GM12878 (cell line): ENCODE measurements around the gene CANT1. TPM values are rescaled to one million over a fixed set of nuclear protein-coding genes. Genes with fewer than 3 reads are reported as not detected.

ENCODE experiments used
- ATAC-seq: fragments of 200-7000 bp; cut with Tn5 transposase; 3 replicates; pipeline ENCODE4 v1.9.1; 2020; ENCODE audit warnings: mild to moderate bottlenecking, moderate library complexity
- BruUV-seq: library from RNA; stranded (reverse); fragments of 400-500 nt; replicated peaks from 2 replicates; lab custom pipeline; 2021; lab: Mats Ljungman, UMichigan
- CTCF ChIA-PET: fragments of 300-600 bp; sonication (Branson Sonifier 250); formaldehyde crosslinking; extraction: SDS; loops from one replicate; lab custom pipeline; 2021; ENCODE audit warnings: inconsistent platforms; lab: Yijun Ruan, JAX
- POLR2A ChIA-PET: fragments of 350-600 bp; formaldehyde crosslinking; extraction: SDS; loops from one replicate; lab custom pipeline; 2021; ENCODE audit warnings: inconsistent platforms; lab: Charles Lee
- RAD21 ChIA-PET: fragments of 300-600 bp; sonication (Branson Sonifier 250); formaldehyde crosslinking; loops from one replicate; lab custom pipeline; 2023; ENCODE audit warnings: antibody characterized with exemption; ENCODE audit not compliant: unreplicated experiment; lab: Charles Lee
- SMC1A ChIA-PET: fragments of 300-600 bp; sonication (Branson Sonifier 250); formaldehyde crosslinking; loops from one replicate; lab custom pipeline; 2023; ENCODE audit not compliant: unreplicated experiment, uncharacterized antibody; lab: Charles Lee
- DNase-seq: peaks from one replicate; pipeline ENCODE4 v3.0.0-alpha.2; 2011; ENCODE audit warnings: low read depth, low spot score
- FAIRE-seq: peaks from 3 replicates; lab custom pipeline; 2011; peaks lifted over from hg19 to GRCh38; lab: Jason Lieb, UNC
- H2AFZ ChIP-seq: 2 replicates; pipeline ENCODE4 v1.6.0; 2011; ENCODE audit warnings: low read depth, low read length, control low read depth; ENCODE audit not compliant: control insufficient read depth
- H3K27ac ChIP-seq: 2 replicates; pipeline ENCODE4 v1.5.1; 2011; ENCODE audit warnings: control low read depth; ENCODE audit not compliant: control insufficient read depth, insufficient read depth
- H3K27me3 ChIP-seq, 2 experiments: replicated peaks in 1 of 2; 2 replicates each; pipeline versions ENCODE4 v1.6.0 to v1.6.1; 2011; ENCODE audit warnings: low read length in 1 of 2; ENCODE audit not compliant: control insufficient read depth in 2 of 2, insufficient read depth in 2 of 2
- H3K36me3 ChIP-seq, 2 experiments: 2 replicates each; pipeline ENCODE4 v1.5.1; 2011; ENCODE audit warnings: low read length in 1 of 2; ENCODE audit not compliant: control insufficient read depth in 2 of 2, insufficient read depth in 2 of 2
- H3K4me1 ChIP-seq: 2 replicates; pipeline ENCODE4 v1.6.1; 2011; ENCODE audit warnings: mild to moderate bottlenecking, low read length, moderate library complexity, mixed read lengths; ENCODE audit not compliant: control insufficient read depth, insufficient read depth
- H3K4me2 ChIP-seq: 2 replicates; pipeline ENCODE4 v1.6.0; 2011; ENCODE audit warnings: control low read depth; ENCODE audit not compliant: control insufficient read depth, insufficient read depth
- H3K4me3 ChIP-seq: fragments of 200-600 bp; sonication (generic); 2 replicates; pipeline ENCODE4 v1.5.1; 2016
- H3K79me2 ChIP-seq: 2 replicates; pipeline ENCODE4 v1.6.0; 2011; ENCODE audit warnings: low read length; ENCODE audit not compliant: control insufficient read depth, insufficient read depth
- H3K9ac ChIP-seq: 2 replicates; pipeline ENCODE4 v1.8.0; 2011; ENCODE audit warnings: low read length, control low read depth, mixed read lengths; ENCODE audit not compliant: control insufficient read depth, insufficient read depth
- H3K9me3 ChIP-seq: replicated peaks from 3 replicates; pipeline ENCODE4 v1.5.1; 2011; ENCODE audit warnings: mild to moderate bottlenecking, low read length; ENCODE audit not compliant: control insufficient read depth, insufficient read depth
- H4K20me1 ChIP-seq: 2 replicates; pipeline ENCODE4 v1.6.0; 2011; ENCODE audit not compliant: control insufficient read depth, insufficient read depth
- BCL3 ChIP-seq: IDR thresholded peaks from 2 replicates; pipeline ENCODE4 v1.6.1; 2011; ENCODE audit warnings: borderline replicate concordance, low read depth, mild to moderate bottlenecking, moderate library complexity, low read length; ENCODE audit not compliant: insufficient read depth, poor library complexity, severe bottlenecking
- BMI1 ChIP-seq: fragments of 450-650 bp; IDR thresholded peaks from 2 replicates; pipeline ENCODE4 v1.6.1; 2016; ENCODE audit warnings: mild to moderate bottlenecking, moderate library complexity, borderline replicate concordance
- CBFB ChIP-seq: IDR thresholded peaks from 2 replicates; pipeline ENCODE4 v1.6.1; 2016; ENCODE audit warnings: antibody characterized with exemption, low read depth
- CBX3 ChIP-seq: fragments of 200-600 bp; sonication (generic); IDR thresholded peaks from 2 replicates; pipeline ENCODE4 v1.6.1; 2016; ENCODE audit warnings: low read depth, borderline replicate concordance
- E2F4 ChIP-seq: IDR thresholded peaks from 2 replicates; pipeline ENCODE4 v1.6.1; 2012; ENCODE audit warnings: low read depth, low read length, improper control_type of control experiment
- EP300 ChIP-seq, 2 experiments: fragments of 150-350 bp in 1 of 2; IDR thresholded peaks; 2 replicates each; pipeline ENCODE4 v1.6.1; 2011 to 2012; ENCODE audit warnings: low read depth in 2 of 2, low read length in 2 of 2, borderline replicate concordance in 1 of 2, improper control_type of control experiment in 1 of 2, inconsistent platforms in 1 of 2; ENCODE audit not compliant: control insufficient read depth in 1 of 2
- GABPA ChIP-seq: IDR thresholded peaks from 2 replicates; pipeline ENCODE4 v1.6.1; 2014; ENCODE audit warnings: antibody characterized with exemption, low read depth, mild to moderate bottlenecking, inconsistent platforms
- HSF1 ChIP-seq: fragments of 150-350 bp; IDR thresholded peaks from 2 replicates; pipeline ENCODE4 v1.6.1; 2014; ENCODE audit warnings: mild to moderate bottlenecking, low read depth, low read length
- NRF1 ChIP-seq: conservative IDR thresholded peaks from 2 replicates; pipeline ENCODE4 v1.6.1; 2011; ENCODE audit warnings: mild to moderate bottlenecking, low read depth, low read length, improper control_type of control experiment
- PBX3 ChIP-seq: IDR thresholded peaks from 2 replicates; pipeline ENCODE4 v1.6.1; 2011; ENCODE audit warnings: mild to moderate bottlenecking, low read depth, low read length, moderate library complexity; ENCODE audit not compliant: insufficient replicate concordance
- POU2F2 ChIP-seq: IDR thresholded peaks from 3 replicates; pipeline ENCODE4 v1.6.1; 2011; ENCODE audit warnings: low read depth, mild to moderate bottlenecking, low read length, borderline replicate concordance
- SMAD1 ChIP-seq: fragments of 450-650 bp; IDR thresholded peaks from 2 replicates; pipeline ENCODE4 v1.6.1; 2018; ENCODE audit warnings: mild to moderate bottlenecking, low read depth; ENCODE audit not compliant: partially characterized antibody
- SUZ12 ChIP-seq: fragments of 200-600 bp; sonication (generic); IDR thresholded peaks from one replicate; pipeline ENCODE4 v1.6.1; 2018; ENCODE audit warnings: antibody characterized with exemption, mild to moderate bottlenecking; ENCODE audit not compliant: unreplicated experiment
- USF1 ChIP-seq: IDR thresholded peaks from 2 replicates; pipeline ENCODE4 v1.6.1; 2011; ENCODE audit warnings: borderline replicate concordance, low read depth, mild to moderate bottlenecking, moderate library complexity, mixed read lengths, low read length; ENCODE audit not compliant: insufficient read depth; ENCODE audit errors: extremely low read length
- USF2 ChIP-seq: IDR thresholded peaks from 2 replicates; pipeline ENCODE4 v1.6.1; 2011; ENCODE audit warnings: low read depth, low read length, improper control_type of control experiment, borderline replicate concordance
- ZBED1 ChIP-seq: IDR thresholded peaks from 2 replicates; pipeline ENCODE4 v1.6.1; 2016; ENCODE audit warnings: borderline replicate concordance
- WGBS: methylation state at CpG from one replicate; pipeline ENCODE4 v1.1.6; 2016; ENCODE audit warnings: low lambda C conversion rate; ENCODE audit not compliant: insufficient replicate concordance, insufficient coverage; ENCODE audit errors: missing lambda C conversion rate; 5-methylcytosine and 5-hydroxymethylcytosine counted together
- in situ Hi-C: fragments of 300-500 bp; cut with MboI; formaldehyde crosslinking; loops from 9 replicates; pipeline ENCODE4 v1.14.3; 2018; ENCODE audit warnings: mixed read lengths
- intact Hi-C: fragments of 100-400 bp; cut with micrococcal nuclease; formaldehyde crosslinking; loops from one replicate; pipeline ENCODE4 v1.14.2; 2022; ENCODE audit not compliant: unreplicated experiment
- polyA plus RNA-seq, 11 experiments: library from polyadenylated mRNA; depleted of rRNA in 4 of 11; unstranded in 6 of 11; stranded (reverse) in 5 of 11; fragments of >200 nt; fragmentation: Nextera tagmentation in 4 of 11; fragmentation: Illumina TruSeq in 1 of 11; extraction: Ambion mirVana in 4 of 11; extraction: Trizol in 1 of 11; gene quantifications; 1 replicate in 1 of 11; 2 replicates in 10 of 11; pipeline versions ENCODE4 v1.2.1 to v1.2.3, GENCODE V29; 2011 to 2016; ENCODE audit warnings: inconsistent platforms in 2 of 11, missing spikeins in 2 of 11, low read depth in 1 of 11
- total RNA-seq, 4 experiments: library from RNA; depleted of rRNA in 3 of 4; stranded (reverse); fragments of >200 nt in 3 of 4; fragmentation: Illumina TruSeq in 1 of 4; extraction: Trizol in 1 of 4; gene quantifications; 2 replicates each; pipeline versions ENCODE4 v1.2.1 to v1.2.3, GENCODE V29; 2013 to 2021

CANT1 gene
- total and polyA plus RNA-seq, 10 of the 15 experiments (the other 5 are each of a cell fraction or from before 2014, with no cell fraction given) = 2.2 to 59.2 (median 20.2) TPM

GRCh38 chr17:79049821-79050220, 40.3 kb upstream of the CANT1 start:
- SMC1A ChIA-PET = interaction anchor here (0.6 kb wide), 1 partner anchor 18 kb away, joined by 3 read pairs; no protein-coding TSS in a partner anchor
- in situ Hi-C loops = no loop called here
- H3K36me3 ChIP-seq = no peaks in the 10 kb centered on the region
- RAD21 ChIA-PET = no interaction called here
- intact Hi-C loops = no loop called here
- ATAC-seq (no peak), DNase-seq (no peak), FAIRE-seq (no peak)
- H3K9ac ChIP-seq = no peak overlapping the region
- no peak for TF ChIP-seq SMAD1
- no peak for TF ChIP-seq POU2F2
- no peak for TF ChIP-seq GABPA
- TF ChIP-seq PBX3 = no peak
- no peak for TF ChIP-seq USF2
- no peak for TF ChIP-seq CBX3
- TF ChIP-seq E2F4 = no peak
- TF ChIP-seq CBFB = no peak
- TF ChIP-seq USF1 = no peak
- TF ChIP-seq SUZ12 = no peak
- TF ChIP-seq ZBED1 = no peak
- no peak for TF ChIP-seq EP300 (IDR thresholded peaks at IDR 0.05; ENCODE audit: borderline replicate concordance in 1 of 2, control insufficient read depth in 1 of 2, low read depth in 2 of 2, low read length in 2 of 2)
- TF ChIP-seq BCL3 = no peak
- TF ChIP-seq NRF1 = no peak
- no peak for TF ChIP-seq HSF1
- no peak for TF ChIP-seq BMI1
- no peak overlapping the region for H3K4me3 ChIP-seq
- H3K27ac ChIP-seq = no peak overlapping the region
- H3K9me3 ChIP-seq = no peaks in the 10 kb centered on the region; the same call in 2 of the 3 replicates
- POLR2A ChIA-PET = interaction anchor here (0.5 kb wide), 1 partner anchor 174 kb away, joined by 3 read pairs; no protein-coding TSS in a partner anchor
- no peaks in the 10 kb centered on the region for H4K20me1 ChIP-seq
- CTCF ChIA-PET = interaction anchor here (0.8 to 2.7 kb wide), 2 partner anchors 8 to 10 kb away, joined by 3 to 10 read pairs; no protein-coding TSS in a partner anchor
- no peaks in the 10 kb centered on the region for H3K79me2 ChIP-seq
- H3K27me3 ChIP-seq = no peaks in the 10 kb centered on the region; a peak in 1 of 4 replicates
- no peak overlapping the region for H3K4me2 ChIP-seq
- H3K4me1 ChIP-seq = no peaks in the 10 kb centered on the region; the same call in 1 of the 2 replicates
- no TSS peak for BruUV-seq
- WGBS = 0% methylated on average over 9 of the region's 11 CpGs
- no peak overlapping the region for H2AFZ ChIP-seq
